Hematopoietic multipotent progenitor cell treated with erythropoietin and hydrocortisone succinate and interleukin-3 and kit ligand, for 4 days (in vitro differentiated cells): ENCODE data around the gene RAP1GAP2.
"Not testable (repeated sequence)": the region's sequence is repeated elsewhere in the genome, so short reads cannot be mapped to it uniquely, and the experiment has no call there.

Experiments used
- DNase-seq: peaks from one replicate; pipeline ENCODE4 v3.0.0-alpha.2; 2015

Gene RAP1GAP2

DNA sequence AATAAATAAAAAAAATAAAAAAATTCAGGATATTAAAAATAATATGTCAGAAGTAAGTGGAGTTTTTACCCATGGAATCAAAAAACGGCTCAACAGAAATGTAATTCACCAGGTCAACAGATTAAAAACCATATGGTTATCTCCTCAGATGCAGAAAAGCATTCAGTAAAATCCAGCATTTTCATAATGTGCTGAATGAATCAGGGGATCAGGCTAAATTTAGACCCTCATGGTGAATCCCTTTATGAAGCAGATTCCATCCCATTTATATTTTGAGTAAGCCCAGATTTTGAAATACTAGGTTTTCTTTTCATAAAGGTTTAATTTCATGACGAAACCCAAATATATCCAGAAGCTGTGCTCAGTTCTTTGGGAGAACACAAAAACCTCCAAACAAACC, 182.8 kb downstream of the RAP1GAP2 start:
- DNase-seq = no peak

- DNase-seq = no peak
Measured at GRCh38 chr17:2980211-2980903, 184.1 kb downstream of the RAP1GAP2 start.

DNA sequence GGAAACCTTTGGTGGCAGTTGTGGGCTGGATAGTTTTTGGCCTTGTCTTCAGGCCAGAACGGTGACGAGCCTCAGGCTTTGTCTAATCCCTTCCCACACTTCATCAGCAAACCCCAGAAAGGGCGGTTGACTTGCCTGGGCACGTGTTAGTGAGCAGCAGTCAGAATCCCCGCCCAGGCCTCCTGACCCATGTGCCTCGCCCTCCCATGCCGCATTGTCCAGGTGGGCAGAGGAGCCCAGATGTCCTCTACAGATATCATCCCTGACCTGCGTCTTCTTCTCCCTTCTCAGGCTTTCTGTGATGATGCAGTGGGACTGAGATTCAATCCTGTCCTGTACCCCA, 184.6 kb downstream of the RAP1GAP2 start:
- DNase-seq = no peak

GRCh38 chr17:2981325-2981724, 185.1 kb downstream of the RAP1GAP2 start:
- DNase-seq = no peak

DNA sequence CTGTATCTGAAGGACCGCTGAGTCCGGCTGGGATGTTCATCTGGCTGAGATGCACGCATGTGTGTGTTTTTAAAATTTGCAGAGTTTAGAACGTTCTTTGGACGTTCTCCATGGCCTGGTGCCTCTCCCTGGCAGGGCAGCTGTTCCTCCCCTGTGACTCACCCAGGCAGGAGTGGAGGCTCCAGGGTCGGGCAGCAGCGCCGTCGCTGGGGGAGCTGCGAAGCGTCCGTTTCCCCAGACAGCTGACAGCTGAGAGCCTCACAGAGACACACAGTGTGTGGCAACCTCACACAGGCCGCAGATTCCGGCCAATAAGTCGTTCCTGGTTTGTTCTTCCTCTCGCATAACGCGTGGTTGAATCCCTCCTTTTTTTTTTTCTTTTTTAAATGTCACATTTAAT, 186.6 kb downstream of the RAP1GAP2 start:
- DNase-seq = no peak

DNA sequence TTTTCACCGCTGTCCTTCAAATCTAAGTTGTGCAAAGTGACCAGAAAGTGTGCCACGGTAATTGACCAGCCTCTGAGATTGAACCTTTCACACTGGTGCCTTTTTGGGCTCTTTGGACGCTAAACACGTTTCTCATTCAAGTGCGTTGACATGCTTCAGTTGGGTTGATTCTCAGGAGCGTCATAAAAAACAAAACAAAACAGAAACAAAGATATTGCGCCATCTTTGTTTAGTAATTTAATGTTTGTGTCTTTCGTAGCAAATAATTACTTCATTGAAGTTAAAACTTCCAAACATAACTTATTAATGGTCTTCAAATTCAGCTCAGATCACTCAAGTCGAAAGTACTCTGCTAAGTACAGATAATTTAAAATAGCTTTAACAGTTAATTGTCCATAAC, 187.0 kb downstream of the RAP1GAP2 start:
- DNase-seq = no peak

- DNase-seq = no peak
Measured at GRCh38 chr17:2985318-2985717, 189.1 kb downstream of the RAP1GAP2 start.

- DNase-seq = no peak
Measured at GRCh38 chr17:2986925-2987324, 190.7 kb downstream of the RAP1GAP2 start.

GRCh38 chr17:2989396-2989795, 193.2 kb downstream of the RAP1GAP2 start:
- not testable (repeated sequence) for DNase-seq

GRCh38 chr17:2989855-2990254, 193.6 kb downstream of the RAP1GAP2 start:
- no peak for DNase-seq

GRCh38 chr17:2990396-2990795, 194.2 kb downstream of the RAP1GAP2 start:
- no peak for DNase-seq

DNA sequence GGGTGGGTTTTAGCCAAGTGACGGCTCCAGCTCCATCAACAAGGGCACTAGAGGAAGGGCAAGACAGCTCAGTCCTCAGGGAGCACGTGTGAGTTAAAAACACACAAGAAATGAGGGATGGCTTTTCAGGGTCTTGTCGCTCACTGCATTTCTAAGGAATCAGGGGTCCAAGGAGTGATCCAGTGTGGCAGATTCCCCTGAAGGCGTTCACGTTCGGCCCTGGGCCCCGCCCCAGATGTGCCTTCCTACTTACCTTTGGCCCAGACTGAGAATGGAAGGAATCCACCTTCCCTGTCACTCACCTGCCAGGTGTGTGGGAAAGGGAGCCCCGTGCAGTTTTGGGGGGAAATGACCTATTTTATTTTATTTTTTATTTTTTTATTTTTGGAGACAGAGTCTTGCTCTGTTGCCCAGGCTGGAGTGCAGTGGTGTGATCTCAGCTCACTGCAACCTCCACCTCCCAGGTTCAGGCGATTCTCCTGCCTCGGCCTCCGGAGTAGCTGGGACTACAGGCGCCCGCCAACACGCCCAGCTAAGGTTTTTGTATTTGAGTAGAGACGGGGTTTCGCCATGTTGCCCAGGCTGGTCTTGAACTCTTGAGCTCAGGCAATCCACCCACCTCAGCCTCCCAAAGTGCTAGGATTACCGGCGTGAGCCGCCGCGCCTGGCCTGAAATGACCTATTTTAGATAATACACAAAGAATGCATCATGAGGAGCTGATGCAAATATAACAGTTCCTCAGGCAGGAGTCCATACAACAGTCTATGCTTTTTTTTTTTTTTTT, 195.3 kb downstream of the RAP1GAP2 start:
- DNase-seq = not testable (repeated sequence)

GRCh38 chr17:2994441-2994840, 198.2 kb downstream of the RAP1GAP2 start:
- no peak for DNase-seq

- no peak for DNase-seq
Measured at GRCh38 chr17:2995377-2995776, 199.1 kb downstream of the RAP1GAP2 start.

DNA sequence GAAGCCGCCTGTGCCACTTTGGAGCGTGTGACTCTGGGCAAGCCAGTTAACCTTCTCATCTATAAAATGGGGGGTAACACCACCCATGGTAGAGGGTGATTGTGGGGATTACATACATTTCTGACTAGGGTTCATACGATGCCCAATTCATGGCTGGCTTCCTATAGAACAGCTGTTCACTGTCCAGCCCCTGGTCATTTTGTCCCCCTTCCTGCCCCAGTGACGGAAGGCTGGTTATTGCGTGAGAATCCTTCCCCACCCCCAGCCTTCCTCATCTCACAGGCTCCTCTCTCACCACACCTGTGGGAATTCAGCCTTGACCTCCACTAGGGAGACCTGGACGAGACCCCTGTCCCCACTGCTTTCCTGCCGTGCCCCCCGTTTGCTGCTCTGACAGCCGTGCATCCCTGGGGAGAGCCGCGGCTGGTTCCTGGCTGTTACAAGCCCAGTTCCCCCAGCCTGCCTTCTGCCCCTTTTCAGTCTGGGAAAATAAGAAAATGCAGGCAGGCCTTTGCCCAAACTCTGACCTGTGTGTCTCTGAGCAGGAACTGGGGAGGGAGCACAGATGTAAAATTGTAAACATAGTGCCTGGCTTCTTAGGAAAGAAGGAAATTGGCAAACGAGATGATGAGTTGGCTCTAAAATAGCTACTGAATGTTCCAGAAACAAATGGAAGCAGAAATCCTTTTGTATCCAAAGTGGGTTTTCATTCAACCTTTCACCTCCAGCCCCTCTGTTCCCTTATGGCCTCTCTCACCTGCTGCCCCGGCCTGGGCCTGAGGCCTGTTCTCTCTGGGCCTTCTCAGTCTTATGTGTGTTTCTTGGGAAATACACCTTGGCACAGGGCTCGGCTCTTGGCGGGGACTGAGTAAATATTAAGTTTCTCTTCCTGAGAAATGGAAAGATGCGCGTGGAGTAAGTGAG, 199.9 kb downstream of the RAP1GAP2 start:
- no peak for DNase-seq

GRCh38 chr17:2996810-2997670, 200.8 kb downstream of the RAP1GAP2 start:
- DNase-seq = no peak

GRCh38 chr17:2998469-2998901, 202.2 kb downstream of the RAP1GAP2 start:
- DNase-seq = not testable (repeated sequence)

DNA sequence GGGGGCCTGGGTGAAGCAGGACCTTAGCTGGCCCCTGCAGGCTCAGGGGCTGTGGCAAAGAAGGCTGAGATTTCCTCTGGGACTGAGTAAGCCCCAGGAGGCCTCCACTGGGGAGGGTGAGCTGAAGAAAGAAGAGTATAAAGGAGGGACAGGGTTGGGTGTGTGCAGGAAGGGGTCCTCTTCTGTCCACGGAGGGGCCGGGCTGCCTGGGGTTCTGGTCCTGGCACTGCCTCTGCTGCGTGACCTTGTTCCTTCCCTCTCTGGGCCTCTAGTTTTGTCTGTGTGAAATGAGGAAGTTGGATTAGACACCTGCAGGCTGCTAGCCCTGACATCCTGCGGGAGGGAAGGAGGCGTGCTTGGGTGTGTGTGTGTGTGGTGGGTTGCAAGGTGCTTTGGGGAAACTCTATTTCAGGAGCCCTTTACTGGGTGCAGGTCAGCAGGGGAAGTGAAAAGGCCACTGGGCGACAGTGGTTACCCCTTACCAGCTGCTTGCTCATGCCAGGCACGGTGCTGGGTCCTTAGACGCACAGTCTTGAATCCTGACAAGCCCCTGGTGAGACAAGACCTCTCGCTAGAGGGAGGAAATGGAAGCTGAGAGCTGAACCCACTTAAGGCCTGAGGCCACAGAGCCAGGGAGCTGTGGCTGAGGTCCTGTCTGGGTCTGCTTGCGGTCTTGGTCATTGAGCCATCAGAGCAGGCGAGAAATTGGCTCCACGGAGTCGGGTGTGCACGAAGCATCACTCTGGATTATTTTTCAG, 206.5 kb downstream of the RAP1GAP2 start:
- peak; percentile 70 for DNase-seq

- peak; percentile 74 for DNase-seq
Measured at GRCh38 chr17:3003296-3004149, 207.3 kb downstream of the RAP1GAP2 start.

DNA sequence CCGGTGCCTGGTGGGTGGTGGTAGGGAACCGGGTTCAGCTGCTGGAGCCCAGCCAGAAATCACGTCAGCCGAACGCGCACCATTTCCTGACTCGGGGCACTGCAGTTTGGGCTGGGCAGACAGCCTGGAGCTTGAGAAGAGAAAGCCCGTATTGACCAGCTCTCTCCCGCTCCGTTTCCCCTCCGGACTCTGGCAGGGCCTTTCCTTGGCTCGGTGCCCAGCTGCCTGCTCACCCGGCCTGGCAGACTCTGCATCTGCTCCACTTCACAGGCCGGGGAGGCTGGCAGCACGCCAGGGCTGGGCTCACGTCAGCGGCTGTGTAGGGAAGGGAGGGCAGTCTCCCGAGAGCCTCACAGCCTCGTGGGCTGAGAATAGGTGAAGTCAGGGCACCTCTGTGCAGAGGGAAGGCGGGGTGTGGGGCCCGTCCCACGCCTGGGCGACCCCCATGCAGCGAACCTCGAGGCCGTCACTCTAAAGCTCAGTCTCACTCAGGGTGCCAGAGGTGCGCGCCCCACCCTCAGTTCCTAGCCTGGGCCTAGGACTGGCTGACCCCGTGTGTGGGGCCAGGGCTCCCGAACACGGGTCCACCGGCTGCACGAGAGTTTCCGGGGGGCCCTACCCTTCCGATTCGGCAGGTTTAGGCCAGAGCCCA, 208.0 kb downstream of the RAP1GAP2 start:
- DNase-seq = peak; percentile 95
